IPS-11a (cell line): ENCODE results near the gene ZIC5.
"Not testable (repeated sequence)": the region's sequence is repeated elsewhere in the genome, so short reads cannot be mapped to it uniquely, and the experiment has no call there.

ENCODE experiments used
- H3K4me3 ChIP-seq: one replicate; pipeline ENCODE4 v1.5.1; 2013; ENCODE audit warnings: low read depth, low read length, control low read depth

Gene ZIC5

GRCh38 chr13:99961636-99962035, 9.9 kb downstream of the ZIC5 start:
- no peak overlapping the region for H3K4me3 ChIP-seq

- H3K4me3 ChIP-seq, result no peak overlapping the region
These were observed 10.8 kb downstream of the ZIC5 start for GRCh38 chr13:99960663-99961311.

- H3K4me3 ChIP-seq, result peak overlapping the region; percentile 18
These were observed 11.9 kb downstream of the ZIC5 start for GRCh38 chr13:99959540-99960230.

GRCh38 chr13:99959127-99959539, 12.4 kb downstream of the ZIC5 start:
- H3K4me3 ChIP-seq, result no peak overlapping the region

GRCh38 chr13:99958406-99959126, 13.0 kb downstream of the ZIC5 start:
- H3K4me3 ChIP-seq, result peak overlapping the region; percentile 18

GRCh38 chr13:99956473-99957349, 14.9 kb downstream of the ZIC5 start:
- H3K4me3 ChIP-seq, result peak overlapping the region; percentile 45

- H3K4me3 ChIP-seq, result peak overlapping the region; percentile 45
These were observed 15.7 kb downstream of the ZIC5 start for GRCh38 chr13:99955747-99956472.

GRCh38 chr13:99955107-99955746, 16.3 kb downstream of the ZIC5 start:
- H3K4me3 ChIP-seq, result no peak overlapping the region

- H3K4me3 ChIP-seq, result no peak overlapping the region
These were observed 18.3 kb downstream of the ZIC5 start for GRCh38 chr13:99953138-99953755.

- H3K4me3 ChIP-seq, result not testable (repeated sequence)
These were observed 19.9 kb downstream of the ZIC5 start for GRCh38 chr13:99951666-99952065.

GRCh38 chr13:99949679-99950413, 21.7 kb downstream of the ZIC5 start:
- no peak overlapping the region for H3K4me3 ChIP-seq

- no peak overlapping the region for H3K4me3 ChIP-seq
These were observed 22.5 kb downstream of the ZIC5 start for GRCh38 chr13:99948907-99949678.

- H3K4me3 ChIP-seq, result no peak overlapping the region
These were observed 23.2 kb downstream of the ZIC5 start for GRCh38 chr13:99948411-99948810.

GRCh38 chr13:99947666-99948065, 23.9 kb downstream of the ZIC5 start:
- H3K4me3 ChIP-seq, result no peak overlapping the region

- H3K4me3 ChIP-seq, result not testable (repeated sequence)
These were observed 26.1 kb downstream of the ZIC5 start for GRCh38 chr13:99945515-99945914.

- no peak overlapping the region for H3K4me3 ChIP-seq
These were observed 27.0 kb downstream of the ZIC5 start for GRCh38 chr13:99944606-99945005.

- H3K4me3 ChIP-seq, result no peak overlapping the region
These were observed 27.5 kb downstream of the ZIC5 start for GRCh38 chr13:99944102-99944501.

GRCh38 chr13:99941911-99942310, 29.7 kb downstream of the ZIC5 start:
- no peak overlapping the region for H3K4me3 ChIP-seq
